Activated CD4-positive, CD25-positive, alpha-beta regulatory T cell treated with anti-CD3 and anti-CD28 coated beads, Interleukin-2, amount 50 U/mL, for 72 hours (primary cell): Measurements from ENCODE around the gene LRRFIP1.
"Not testable (repeated sequence)": the region's sequence is repeated elsewhere in the genome, so short reads cannot be mapped to it uniquely, and the experiment has no call there.

Source experiments
- DNase-seq: peaks from one replicate; pipeline ENCODE4 v3.0.0; 2021

Gene LRRFIP1, protein sequence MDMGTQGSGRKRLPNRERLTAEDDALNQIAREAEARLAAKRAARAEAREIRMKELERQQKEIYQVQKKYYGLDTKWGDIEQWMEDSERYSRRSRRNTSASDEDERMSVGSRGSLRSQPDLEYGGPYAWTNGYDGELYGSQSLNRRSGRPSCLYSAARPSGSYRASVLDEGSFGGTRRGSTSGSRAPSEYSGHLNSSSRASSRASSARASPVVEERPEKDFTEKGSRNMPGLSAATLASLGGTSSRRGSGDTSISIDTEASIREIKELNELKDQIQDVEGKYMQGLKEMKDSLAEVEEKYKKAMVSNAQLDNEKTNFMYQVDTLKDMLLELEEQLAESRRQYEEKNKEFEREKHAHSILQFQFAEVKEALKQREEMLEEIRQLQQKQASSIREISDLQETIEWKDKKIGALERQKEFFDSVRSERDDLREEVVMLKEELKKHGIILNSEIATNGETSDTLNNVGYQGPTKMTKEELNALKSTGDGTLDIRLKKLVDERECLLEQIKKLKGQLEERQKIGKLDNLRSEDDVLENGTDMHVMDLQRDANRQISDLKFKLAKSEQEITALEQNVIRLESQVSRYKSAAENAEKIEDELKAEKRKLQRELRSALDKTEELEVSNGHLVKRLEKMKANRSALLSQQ

DNA sequence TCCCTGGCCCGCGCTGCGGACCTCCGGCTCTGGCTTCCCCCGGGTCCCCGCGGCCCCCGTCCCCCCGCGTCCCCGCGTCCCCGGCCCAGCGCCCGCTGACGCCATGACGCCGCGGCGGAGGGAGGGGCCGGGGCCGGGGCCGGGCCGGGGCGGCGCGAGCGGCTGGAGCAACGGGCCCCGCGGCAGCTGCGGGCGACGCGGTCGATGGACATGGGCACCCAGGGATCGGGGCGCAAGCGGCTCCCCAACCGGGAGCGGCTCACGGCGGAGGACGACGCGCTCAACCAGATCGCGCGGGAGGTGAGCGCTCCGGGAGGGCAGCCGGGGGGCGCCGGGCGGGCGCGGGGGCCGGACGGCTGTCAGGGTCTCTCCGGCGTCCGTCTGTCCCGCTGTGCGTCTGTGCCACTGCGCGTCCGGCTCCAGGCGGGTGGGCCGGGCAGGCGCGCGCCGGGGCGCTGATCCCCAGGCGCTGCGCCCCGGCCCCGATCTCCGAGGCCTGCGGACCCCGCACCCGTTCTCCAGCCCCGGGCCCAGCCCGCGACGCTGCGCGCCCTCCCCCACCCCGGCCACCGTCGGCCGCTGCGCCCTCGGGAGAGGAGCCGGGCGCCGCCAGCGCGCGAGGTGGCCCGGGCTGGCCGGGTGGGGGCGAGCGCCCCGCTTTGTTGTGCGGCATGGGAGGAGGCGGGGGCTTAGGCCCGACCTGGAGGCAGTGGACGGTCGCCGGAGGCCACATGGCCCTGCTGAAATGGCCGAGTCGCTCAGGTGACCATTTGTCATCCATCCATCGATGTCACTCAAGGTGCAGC, at the start of gene LRRFIP1:
LRRFIP1 (plus strand) TSS at position 147 of the 806 bp plus-strand sequence; CDS start at position 205, 58 bp downstream.
- DNase-seq = no peak

DNA sequence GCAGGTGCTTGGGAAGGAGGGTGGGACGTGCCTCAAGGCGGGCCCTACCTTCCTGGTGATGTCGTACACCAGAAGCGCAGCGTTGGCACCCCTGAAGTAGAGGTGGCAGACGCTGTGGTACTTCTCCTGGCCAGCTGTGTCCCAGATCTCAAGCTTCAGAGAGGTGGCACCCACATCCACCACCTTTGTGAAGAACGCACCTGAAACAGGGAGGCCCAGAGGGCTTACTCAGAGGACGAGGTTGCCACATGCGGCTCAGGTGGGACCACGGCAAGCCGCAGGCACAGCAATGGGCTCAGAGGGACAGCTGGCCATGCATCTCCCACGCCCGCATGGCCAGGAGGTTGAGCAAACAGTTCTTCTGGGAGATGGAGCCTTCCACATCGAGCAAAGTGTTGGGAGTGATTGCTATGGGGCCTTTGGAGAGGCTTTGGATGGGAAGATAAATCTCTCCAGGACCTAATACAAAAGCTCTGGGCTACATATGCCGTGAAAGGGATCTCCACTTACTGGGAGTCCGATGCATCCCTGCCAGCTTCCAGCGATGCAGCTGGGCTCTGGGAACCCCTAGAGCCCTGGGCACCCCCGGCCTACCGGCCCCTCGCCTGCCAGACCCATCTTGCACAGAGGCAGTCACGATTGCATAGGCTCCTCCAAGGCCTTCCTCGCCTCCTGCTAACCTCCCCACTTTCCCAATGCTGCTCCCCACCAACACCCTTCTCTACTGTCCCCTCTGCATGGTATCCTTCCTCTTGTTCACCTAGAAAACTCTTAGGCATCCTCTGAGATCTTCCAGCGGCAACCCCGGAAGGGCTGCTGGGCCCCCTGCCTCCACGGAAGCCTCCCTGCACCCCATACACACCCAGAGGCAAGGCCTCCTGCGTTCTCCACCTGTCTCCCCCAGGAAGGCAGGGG, 49.2 kb upstream of the LRRFIP1 start:
- no peak for DNase-seq

DNA sequence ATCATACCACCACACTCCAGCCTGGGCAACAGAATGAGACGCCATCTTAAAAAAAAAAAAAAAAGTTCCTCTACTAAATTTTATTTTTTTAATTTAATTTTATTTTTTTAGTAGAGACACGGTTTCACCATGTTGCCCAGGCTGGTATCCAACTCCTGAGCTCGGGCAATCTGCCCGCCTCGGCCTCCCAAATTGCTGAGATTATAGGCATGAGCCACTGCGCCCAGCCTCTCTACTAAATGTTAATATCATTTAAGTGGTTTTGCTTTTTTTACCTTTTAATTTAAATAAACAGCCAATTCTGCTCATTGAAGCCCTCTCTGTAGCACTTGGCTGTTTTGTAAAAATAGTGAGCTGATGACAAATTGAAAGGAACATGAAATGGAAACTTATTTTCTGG, 46.1 kb upstream of the LRRFIP1 start:
- DNase-seq = no peak

DNA sequence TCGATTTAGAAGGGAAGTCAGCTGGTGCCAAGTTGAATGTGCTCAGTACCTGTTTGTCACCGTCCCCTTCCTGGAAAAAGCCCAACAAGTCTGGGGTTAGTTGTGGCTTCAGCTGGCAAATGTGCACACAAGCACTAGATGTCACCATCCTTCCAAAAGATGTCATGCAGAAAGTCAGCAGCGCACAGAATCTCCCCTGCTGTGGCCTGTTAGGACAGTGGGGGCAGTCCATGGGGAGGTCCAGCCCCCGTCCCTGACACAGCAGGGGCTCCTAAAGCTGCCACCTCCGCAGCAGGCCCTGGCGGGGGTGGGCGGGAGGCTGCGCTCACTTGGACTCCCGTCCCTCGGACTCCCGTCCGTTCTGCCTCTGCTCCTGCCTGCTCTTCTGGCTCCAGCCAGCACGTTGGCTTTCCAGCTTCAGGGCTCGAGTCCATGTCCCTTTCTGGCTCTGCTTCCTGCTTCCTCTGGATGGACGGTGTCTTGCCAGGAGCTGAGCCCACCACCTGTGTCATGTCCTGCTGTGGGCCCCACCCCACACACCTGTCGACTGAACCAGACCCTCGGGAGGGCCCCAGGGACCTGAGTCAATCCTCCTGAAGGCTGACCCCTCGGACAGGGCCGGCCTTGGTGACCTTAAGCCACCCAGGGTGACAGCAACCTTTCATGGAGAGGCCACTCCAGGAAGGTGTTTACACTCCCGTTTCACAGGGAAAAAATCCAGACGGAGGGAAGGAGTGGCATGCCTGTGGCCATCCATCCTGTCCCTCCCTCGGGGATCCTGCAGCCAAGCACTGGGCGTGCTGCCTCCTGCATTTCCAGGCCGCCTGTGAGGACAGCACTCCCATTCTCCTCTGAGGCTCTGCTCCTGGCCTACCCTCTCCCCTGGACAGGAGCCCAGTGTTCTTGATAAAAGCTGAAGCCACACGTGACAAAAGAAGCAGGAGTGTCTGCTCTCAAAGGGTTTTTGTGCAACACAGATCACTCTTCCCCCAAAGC, 45.3 kb upstream of the LRRFIP1 start:
- DNase-seq = no peak

DNA sequence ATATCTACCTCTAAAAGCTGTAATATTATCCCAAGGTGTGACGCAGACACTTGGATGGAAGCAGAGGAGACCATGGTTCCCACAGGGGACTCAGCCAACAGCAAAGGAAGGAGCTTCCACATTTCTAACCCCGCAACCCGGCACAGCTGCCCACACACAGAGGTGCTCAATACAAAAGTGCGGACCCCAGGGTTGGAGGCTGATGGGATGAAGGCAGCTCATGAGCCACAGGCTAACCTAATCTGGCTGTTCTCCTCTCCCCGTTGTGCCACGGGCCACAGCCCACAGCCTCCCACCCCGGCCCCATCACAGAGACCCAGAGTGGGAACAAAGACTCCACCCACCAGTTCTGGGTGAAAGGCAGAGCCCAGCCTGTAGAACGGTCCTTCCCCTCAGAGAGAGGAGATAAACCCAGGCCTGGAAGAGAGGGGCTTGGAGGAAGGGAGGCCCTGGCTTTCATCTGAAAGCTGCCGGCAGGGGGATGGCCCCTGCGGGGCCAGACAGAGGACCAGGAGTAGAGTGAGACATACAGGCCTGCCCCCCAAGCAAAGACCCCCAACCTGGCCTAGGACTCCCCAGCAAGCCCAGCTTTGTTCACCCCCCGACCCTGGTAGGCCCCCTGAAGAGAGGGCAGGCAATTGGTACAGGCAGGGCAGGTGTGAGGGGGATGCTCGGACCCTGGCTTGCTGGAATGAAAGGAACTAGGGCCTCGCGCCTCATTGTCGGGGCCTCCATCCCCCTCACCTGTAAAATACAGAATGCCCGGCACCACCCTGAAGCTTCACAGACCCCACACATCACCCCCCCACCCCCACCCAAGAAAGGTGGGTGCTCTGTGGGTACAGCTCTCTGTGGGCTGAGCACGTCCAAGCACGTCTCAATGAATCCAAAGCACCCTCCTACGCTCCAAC, 43.7 kb upstream of the LRRFIP1 start:
- no peak for DNase-seq

DNA sequence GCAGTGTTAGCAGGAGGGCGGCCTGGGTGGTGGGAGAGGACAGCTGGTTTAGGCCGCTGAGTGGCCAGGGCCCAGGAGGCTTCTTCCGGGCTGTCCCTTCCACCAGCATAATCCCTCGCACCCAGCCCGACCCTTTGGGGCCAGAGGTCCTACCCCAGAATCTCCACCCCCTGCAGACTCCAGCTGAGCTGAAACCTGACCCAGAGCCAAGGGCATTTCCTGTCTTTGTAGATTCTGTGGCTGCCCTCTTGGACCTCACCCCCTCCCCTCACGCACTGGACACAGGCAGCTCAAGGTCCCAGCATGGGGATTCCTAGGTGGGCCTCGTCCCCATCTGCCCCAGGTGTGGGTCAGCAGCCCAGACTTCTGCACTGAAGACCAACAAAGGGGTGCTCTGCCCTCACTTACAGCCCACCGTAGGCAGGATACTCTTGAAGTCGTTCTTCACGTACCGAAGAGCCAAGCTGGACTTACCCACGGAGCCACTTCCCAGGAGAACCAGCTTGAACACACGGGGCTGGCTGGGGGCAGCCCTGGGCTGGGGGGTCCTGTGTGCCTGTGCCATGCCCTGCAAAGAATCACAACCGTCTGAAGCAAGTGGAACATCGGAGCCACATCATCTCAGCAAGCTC, 41.7 kb upstream of the LRRFIP1 start:
- DNase-seq = no peak

DNA sequence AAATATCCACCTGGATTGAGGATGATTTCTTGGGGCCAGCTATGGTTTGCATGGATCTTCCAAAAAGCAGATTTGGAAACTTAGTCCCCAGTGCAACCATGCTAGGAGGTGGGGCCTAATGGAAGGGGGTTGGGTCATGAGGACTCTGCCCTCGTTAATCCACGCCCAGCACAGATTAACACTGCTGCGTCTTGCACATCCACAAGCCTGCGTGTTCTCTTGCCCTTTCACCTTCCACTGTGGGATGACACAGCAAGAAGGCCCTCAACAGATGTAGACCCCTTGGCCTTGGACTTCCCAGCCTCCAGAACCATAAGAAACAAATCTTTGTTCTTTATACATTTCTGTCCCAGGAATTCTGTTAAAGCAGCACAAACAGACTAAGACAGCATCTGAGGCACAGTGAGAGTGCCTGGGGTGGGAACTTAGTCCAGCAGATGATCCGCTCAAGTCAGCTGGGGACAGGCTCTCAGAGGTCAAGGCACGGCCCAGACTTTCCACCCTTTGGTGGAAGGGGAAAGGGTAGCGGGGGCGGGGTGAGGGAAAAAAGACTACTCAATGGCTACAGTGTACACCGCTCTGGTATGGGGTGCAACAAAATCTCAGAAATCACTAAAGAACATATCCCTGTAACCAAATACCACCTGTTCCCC, 39.2 kb upstream of the LRRFIP1 start:
- no peak for DNase-seq

DNA sequence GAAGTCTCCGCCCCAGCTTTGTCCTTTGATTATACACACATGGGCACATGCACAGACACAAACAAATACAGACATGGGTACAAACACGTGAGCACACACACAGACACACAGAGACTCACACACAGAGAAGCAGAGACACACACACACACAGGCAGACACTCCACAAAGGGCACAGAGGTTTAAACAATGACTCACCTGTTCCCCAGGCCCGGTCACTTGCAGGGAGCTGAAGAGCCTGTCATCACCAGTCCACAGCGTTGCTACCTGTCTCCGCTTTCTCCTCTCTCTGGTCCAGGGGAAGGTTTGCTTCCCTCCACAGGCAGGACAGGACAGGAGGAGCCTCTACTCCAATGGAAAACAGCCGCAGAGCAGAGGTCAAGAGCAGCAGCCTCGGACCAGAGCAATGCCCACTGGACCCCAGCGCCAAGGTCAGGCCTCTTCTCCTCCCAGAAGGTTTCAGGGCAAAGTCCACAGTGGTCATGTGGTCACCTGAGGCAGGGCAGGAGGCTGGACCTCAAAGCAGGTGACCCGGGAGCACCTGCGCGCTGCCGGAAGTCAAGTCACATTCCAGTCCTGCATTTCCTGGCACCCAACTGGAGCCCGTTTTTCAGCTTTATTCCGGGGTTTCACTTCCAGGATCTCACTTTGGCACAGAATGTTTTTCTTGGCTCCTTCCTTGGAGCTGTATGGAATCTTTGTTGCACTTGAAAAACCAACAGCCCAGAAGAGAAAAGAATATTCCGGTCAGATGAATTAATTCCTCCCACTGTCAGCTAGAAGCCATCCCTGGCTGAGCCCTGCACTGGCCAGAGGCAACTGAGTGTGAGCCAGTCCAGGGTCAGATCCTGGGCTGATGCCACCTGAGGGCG, 36.9 kb upstream of the LRRFIP1 start, which contains the start of gene RAB17:
RAB17 (minus strand) TSS at position 463 of the 869 bp plus-strand sequence. CDS start 4,580 bp downstream, outside the sequence.
- DNase-seq = no peak

DNA sequence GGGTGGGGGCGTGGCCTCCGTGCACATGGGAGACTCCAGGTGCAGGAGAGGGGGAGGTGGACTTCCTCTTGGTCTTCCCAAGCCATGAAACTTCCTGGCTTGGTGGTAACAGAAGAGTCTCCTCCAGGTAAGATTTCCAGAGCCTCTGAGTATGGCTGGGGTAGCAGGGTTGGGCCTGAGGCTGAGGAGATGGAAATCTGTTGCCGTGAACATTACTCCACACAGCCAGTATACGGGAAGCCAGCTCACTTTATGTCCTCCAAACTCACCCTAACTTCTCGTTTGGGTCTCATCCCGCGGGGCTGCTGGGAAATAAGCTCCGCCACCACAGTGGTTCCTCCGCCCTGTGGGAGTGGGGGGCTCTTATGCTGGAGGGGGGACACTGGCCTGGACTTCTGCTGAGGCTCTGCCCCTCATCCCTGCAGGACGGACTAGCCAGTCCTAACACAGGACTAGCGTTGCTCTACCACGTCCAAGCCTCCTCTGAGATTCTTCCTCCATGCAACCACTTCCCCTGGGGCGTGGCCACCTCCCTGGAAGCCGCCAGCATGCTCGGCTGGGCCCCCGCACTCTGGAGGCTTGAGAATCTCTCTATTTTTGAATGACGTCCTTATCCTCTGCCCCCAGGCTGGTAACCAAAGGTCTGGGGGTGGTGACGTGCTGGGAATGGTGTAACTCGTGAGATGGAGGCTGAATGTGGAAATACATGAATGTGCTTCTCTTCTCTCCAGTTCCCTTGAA, 36.1 kb upstream of the LRRFIP1 start:
- DNase-seq = no peak

DNA sequence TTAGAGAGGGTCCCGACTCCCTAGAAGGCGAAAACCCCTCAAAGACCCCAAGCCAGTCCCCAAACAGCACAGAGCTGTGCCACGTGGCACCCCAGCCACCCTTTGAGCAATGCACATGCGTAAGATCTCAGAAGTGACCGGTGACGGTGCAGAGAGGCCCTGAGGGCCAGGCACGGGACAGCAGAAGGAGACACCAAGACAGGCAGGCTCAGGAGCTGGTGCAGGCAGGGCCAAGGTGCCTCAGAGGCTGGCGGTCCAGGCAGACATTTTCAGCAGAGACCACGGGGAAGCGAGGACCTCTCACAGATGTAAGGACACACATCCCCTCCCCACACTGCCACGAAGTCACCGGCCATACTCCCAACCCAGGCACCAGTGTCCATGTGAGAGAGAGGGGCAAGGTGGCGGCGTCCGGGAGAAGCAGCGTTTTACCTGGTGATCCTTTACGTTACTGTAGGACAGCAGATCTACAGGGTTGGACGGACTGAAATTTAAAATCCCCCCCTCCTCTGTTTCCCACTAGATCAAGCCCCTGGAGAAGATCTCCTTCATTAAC, 34.9 kb upstream of the LRRFIP1 start:
- DNase-seq = no peak

DNA sequence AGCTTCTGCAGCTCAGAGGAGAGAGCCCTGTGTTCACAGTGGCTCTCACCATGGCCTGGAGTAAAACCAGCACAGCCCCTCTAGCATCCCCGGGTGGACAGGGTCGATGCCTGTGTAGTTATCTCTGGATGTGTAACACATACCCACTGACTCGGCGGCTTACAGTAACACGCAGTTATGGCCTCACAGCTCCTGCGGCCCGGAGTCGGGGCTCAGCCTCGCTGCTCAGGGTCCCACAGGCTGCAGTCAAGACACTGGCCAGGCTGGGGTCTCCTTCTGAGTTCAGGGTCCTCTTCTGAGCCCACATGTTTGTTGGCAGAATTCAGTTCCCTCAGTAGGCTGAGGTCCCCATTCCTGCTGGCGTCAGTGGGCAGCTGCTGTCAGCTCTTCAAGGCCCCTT, 34.4 kb upstream of the LRRFIP1 start:
- DNase-seq = no peak

DNA sequence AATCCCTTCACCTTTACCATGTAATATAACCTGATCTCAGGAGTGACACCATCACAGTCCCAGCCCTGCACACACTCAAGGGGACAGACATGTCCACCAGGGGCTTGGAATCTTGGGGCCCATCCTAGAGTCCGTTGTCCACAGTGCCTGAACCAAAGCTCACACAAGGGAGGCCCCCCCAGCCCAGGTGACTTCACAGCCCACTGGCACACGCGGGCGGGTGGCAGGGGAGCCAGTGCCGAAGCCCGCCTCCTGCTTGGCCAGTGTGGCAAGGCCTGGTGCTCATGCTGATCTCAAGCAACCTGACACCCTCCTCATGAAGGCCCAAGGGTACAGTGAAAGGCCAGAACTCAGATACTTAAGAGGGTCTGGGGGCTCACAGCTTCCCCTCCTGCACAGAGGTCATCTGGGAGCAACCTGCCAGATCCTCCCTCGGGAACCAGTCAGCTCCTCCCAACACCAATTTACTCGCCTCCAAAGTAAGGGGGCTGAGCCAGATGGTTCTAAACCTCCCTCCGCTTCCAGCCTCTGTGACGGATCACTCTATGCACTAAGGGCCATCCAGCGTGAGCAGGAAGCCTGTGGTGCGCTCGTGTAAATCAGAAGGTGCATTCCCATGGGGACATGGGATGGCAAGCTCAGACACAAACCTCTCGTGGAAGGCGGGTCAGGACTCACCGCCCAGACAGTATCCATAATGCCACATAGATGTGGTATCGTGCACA, 33.6 kb upstream of the LRRFIP1 start:
- DNase-seq = no peak

DNA sequence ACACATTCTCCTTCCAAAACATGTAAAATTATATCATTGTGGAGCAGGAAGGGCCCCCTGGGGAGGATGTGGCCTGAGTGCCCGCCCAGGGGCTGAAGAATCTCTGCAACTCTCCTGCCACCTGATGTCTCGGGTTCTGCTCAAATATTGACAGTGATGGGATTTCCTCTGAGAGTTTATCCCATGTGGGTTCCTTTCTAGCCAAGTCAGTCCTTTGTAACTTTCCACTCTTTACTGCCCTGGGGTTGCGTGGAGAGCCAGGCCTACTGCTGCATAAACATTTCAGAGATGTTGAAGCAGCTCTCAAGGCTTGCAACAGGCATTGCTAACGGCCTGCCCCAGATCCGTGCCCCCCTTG, 32.9 kb upstream of the LRRFIP1 start:
- DNase-seq = no peak

DNA sequence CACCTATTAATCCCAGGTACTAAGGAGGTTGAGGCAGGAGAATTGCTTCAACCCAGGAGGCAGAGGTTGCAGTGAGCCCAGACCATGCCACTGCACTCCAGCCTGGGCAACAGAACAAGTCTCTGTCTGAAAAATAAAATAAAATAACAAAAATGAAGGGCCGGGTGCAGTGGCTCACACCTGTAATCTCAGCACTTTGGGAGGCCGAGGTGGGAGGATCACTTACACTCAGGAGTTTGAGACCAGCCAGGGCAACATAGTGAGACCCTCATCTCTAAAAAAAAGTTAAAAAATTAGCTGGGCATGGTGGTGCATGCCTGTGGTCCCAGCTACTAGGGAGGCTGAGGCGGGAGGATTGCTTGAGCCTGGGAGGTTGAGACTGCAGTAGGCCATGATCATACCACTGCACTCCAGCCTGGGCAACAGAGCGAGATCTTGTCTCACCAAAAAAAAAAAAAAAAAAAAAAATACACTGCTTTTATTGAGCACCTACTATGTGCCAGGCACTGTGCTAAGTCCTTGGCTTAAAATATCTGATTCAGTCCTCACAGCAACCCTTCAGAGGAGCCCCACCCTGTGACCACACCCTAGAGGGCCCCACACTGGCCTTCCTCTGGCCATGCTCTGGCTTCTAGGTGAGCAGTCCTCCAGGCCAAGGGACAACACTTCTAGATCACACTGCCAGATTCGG, 31.4 kb upstream of the LRRFIP1 start:
- DNase-seq = not testable (repeated sequence)

DNA sequence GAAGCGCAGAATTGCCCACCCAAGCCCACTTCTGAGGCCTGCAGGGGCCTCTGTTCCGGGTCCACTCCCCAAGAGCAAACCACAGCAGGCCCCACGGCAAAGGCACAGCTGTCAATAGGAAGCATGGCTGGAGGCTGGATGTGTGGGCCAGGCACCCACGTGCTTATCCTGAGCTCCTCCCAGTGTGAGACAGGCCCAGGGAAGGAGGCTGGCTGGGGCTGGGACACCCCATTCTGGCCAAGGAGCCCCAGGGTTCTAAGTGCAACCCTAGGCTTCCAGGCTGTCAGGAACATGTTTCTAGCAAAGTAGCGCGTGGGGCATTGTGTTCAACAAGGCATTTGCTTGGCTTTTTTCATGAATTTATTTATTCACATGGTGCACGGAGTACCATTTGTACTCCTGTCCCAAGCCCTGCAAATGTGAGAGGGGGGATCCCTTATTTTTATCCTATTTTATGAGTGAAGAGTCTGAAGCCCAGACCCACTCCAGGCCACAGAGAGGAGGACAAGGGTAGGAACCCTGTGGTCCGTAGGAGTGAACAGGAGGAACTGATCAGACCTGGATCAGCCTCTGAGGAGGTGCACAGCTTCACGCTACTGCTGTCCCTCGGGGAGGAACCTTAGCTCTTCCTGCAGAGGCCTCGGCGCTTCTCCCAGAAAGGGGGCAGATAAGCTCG, 30.7 kb upstream of the LRRFIP1 start:
- no peak for DNase-seq
